CD4-positive, alpha-beta T cell (primary cell): ENCODE data around the gene TNRC6B. TPM values are rescaled to one million over a fixed set of nuclear protein-coding genes. Genes with fewer than 3 reads are reported as not detected.
A peak's percentile ranks its signal among the peaks of the same experiment; 100 is the strongest.

Source experiments
- ATAC-seq: fragments of 200-7000 bp; cut with Tn5 transposase; one replicate; pipeline ENCODE4 v1.10.0; 2022; ENCODE audit warnings: mild to moderate bottlenecking; ENCODE audit not compliant: poor library complexity
- CTCF ChIA-PET: fragments of 350-600 bp; sonication (Branson Sonifier 250); formaldehyde crosslinking; loops from one replicate; lab custom pipeline; 2021; ENCODE audit warnings: antibody characterized with exemption, inconsistent platforms; lab: Charles Lee
- POLR2A ChIA-PET: fragments of 350-600 bp; sonication (Branson Sonifier 250); formaldehyde crosslinking; loops from one replicate; lab custom pipeline; 2021; ENCODE audit warnings: antibody characterized with exemption, inconsistent platforms; lab: Charles Lee
- DNase-seq, 14 experiments: peaks; one replicate each; pipeline ENCODE4 v3.0.0-alpha.2; 2013 to 2020; ENCODE audit warnings: mixed read lengths in 2 of 14
- H3K27ac ChIP-seq, 2 donors: one replicate each; pipeline versions ENCODE4 v1.5.1 to v1.7.0; 2013; ENCODE audit warnings: low read length in 2 of 2, low read depth in 1 of 2, mild to moderate bottlenecking in 1 of 2
- H3K27me3 ChIP-seq, 2 experiments: 1 replicate in 1 of 2; 2 replicates in 1 of 2; pipeline versions ENCODE4 v1.6.1 to v1.7.0; 2013; ENCODE audit warnings: low read length in 2 of 2, control low read depth in 1 of 2, mild to moderate bottlenecking in 1 of 2, moderate library complexity in 1 of 2; ENCODE audit not compliant: insufficient read depth in 2 of 2, control insufficient read depth in 1 of 2
- H3K36me3 ChIP-seq: one replicate; pipeline ENCODE4 v1.6.1; 2013; ENCODE audit warnings: low read length, control low read depth; ENCODE audit not compliant: insufficient read depth
- H3K4me1 ChIP-seq: one replicate; pipeline ENCODE4 v1.6.1; 2013; ENCODE audit warnings: low read length, control low read depth; ENCODE audit not compliant: insufficient read depth
- H3K4me3 ChIP-seq: one replicate; pipeline ENCODE4 v1.5.1; 2013; ENCODE audit warnings: mild to moderate bottlenecking, low read length, moderate library complexity
- H3K9me3 ChIP-seq, 2 experiments: 1 replicate in 1 of 2; 2 replicates in 1 of 2; pipeline versions ENCODE4 v1.6.1 to v1.7.0; 2013; ENCODE audit warnings: low read length in 2 of 2, mild to moderate bottlenecking in 2 of 2, control low read depth in 1 of 2, moderate library complexity in 1 of 2; ENCODE audit not compliant: control insufficient read depth in 1 of 2, insufficient read depth in 1 of 2
- H3K27ac Mint-ChIP-seq: one replicate; pipeline ENCODE4 v1.8.0; 2020; ENCODE audit warnings: mixed read lengths
- H3K27me3 Mint-ChIP-seq: one replicate; pipeline ENCODE4 v1.8.0; 2021; ENCODE audit warnings: mixed read lengths
- H3K36me3 Mint-ChIP-seq: one replicate; pipeline ENCODE4 v1.8.0; 2021; ENCODE audit warnings: low read depth, mixed read lengths
- H3K4me1 Mint-ChIP-seq: one replicate; pipeline ENCODE4 v1.8.0; 2021; ENCODE audit warnings: low read depth, mixed read lengths
- H3K4me3 Mint-ChIP-seq: one replicate; pipeline ENCODE4 v1.8.0; 2020; ENCODE audit warnings: mild to moderate bottlenecking, mixed read lengths
- H3K9me3 Mint-ChIP-seq: one replicate; pipeline ENCODE4 v1.8.0; 2020; ENCODE audit warnings: mixed read lengths
- intact Hi-C, 2 experiments: fragments of 100-400 bp; cut with DNase I in 1 of 2; cut with micrococcal nuclease in 1 of 2; formaldehyde crosslinking; loops; one replicate each; pipeline versions ENCODE4 v1.15.1 to v1.9.0; 2023 to 2025; cut with DNase I, micrococcal nuclease
- total RNA-seq, 174 experiments: library from RNA in 2 of 174; stranded (reverse) in 2 of 174; gene quantifications; one replicate each; pipeline ENCODE4 v1.2.3 and lab custom pipeline; 2021 to 2026
- TF ChIP-seq, protein P1 (sequence below): fragments of 200-600 bp; IDR thresholded peaks from one replicate; pipeline ENCODE4 v1.8.0; 2022; ENCODE audit warnings: antibody characterized with exemption, mild to moderate bottlenecking

TNRC6B gene
- total RNA-seq, 2 experiments from 2014 or later: 110 to 111 TPM

DNA sequence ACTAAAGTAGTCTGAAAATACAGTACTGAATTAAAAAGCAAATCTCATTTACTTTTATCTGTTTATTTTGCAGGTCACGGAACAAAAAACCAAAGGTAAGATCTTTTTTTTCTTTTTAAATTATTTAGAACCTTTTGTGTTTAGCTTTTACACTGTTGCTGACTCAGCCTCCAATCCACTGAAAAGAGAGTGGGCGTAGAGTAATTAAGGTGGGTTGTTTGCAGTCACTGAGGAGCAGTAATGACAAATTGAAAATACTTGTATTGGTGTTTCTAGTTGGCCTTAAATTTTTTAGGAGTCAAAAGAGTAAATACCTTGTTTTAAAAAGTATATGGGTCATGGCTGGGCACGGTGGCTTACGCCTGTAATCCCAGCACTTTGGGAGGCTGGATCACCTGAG, 73.4 kb downstream of the TNRC6B start:
- DNase-seq (no peak), ATAC-seq (no peak)
- ChIA-PET CTCF (interaction anchor here (0.7 to 1.3 kb wide), 2 partner anchors 33 to 98 kb away, joined by 3 read pairs; no protein-coding TSS in a partner anchor), POLR2A (no interaction called here)
- Histone ChIP-seq H3K27ac (no peak overlapping the region), H3K27me3 (no peaks in the 10 kb centered on the region), H3K4me1 (peaks cover 34% of the 10 kb centered on the region), H3K9me3 (no peaks in the 10 kb centered on the region), H3K4me3 (no peak overlapping the region), H3K36me3 (peaks cover 24% of the 10 kb centered on the region)
- peaks cover 83% of the 10 kb centered on the region for H3K36me3 Mint-ChIP-seq
- H3K9me3 Mint-ChIP-seq: no peaks in the 10 kb centered on the region
- no peaks in the 10 kb centered on the region for H3K27me3 Mint-ChIP-seq
- no peak overlapping the region for H3K4me3 Mint-ChIP-seq
- peaks cover 81% of the 10 kb centered on the region for H3K4me1 Mint-ChIP-seq
- no peak overlapping the region for H3K27ac Mint-ChIP-seq
- intact Hi-C loops: no loop called here
- TF ChIP-seq, protein P1, sequence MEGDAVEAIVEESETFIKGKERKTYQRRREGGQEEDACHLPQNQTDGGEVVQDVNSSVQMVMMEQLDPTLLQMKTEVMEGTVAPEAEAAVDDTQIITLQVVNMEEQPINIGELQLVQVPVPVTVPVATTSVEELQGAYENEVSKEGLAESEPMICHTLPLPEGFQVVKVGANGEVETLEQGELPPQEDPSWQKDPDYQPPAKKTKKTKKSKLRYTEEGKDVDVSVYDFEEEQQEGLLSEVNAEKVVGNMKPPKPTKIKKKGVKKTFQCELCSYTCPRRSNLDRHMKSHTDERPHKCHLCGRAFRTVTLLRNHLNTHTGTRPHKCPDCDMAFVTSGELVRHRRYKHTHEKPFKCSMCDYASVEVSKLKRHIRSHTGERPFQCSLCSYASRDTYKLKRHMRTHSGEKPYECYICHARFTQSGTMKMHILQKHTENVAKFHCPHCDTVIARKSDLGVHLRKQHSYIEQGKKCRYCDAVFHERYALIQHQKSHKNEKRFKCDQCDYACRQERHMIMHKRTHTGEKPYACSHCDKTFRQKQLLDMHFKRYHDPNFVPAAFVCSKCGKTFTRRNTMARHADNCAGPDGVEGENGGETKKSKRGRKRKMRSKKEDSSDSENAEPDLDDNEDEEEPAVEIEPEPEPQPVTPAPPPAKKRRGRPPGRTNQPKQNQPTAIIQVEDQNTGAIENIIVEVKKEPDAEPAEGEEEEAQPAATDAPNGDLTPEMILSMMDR: no peak

DNA sequence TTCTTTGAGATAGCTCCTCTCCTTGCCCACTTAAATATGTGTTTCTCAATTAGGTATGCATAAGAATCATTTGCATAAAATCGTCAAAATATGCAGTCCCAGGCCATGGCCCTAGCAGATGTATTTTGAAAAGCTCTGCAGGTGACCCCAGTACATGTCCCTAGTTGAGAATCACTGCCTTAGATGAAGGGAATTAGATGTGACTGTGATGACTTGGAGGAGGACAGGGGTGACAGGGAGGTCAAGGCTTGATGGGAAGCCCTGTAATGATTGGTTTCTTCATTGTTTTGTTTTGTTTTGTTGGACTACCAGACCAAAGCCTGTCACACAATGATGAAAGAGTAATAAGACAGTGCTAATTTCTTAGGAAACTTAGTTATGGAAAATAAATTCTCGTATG, 74.4 kb downstream of the TNRC6B start:
- POLR2A ChIA-PET: interaction anchor here (0.7 kb wide), 1 partner anchor 58 kb away, joined by 4 read pairs; no protein-coding TSS in a partner anchor

DNA sequence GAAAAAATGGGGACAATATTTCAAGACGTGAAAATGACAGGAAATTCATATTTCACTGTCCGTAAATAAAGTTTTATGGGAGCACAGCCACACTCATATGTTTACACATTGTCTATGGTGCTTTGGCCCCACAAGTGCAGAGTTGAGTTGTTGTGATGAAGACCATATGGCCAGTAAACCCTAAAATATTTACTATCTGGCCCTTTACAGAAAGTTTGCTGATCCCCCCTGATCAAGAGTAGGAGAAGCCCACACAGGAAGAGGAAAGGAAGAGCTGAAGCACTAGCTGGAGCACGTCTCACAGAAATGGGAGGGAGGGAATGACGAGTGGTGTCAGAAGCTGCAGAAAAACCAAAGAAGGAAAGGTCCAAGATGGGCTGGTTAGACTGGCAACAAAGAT, 78.8 kb downstream of the TNRC6B start:
- H3K9me3 ChIP-seq: no peaks in the 10 kb centered on the region
- H3K36me3 ChIP-seq: peaks cover 22% of the 10 kb centered on the region
- peaks cover 72% of the 10 kb centered on the region for H3K4me1 Mint-ChIP-seq
- H3K4me1 ChIP-seq: peaks cover 36% of the 10 kb centered on the region
- POLR2A ChIA-PET: interaction anchor here (0.8 kb wide), 1 partner anchor 15 kb away, joined by 3 read pairs; no protein-coding TSS in a partner anchor
- intact Hi-C loops: no loop called here
- no peaks in the 10 kb centered on the region for H3K27me3 Mint-ChIP-seq
- no peak overlapping the region for H3K4me3 Mint-ChIP-seq
- H3K27me3 ChIP-seq: no peaks in the 10 kb centered on the region
- CTCF ChIA-PET: no interaction called here
- TF ChIP-seq, protein P1: no peak
- peaks cover 70% of the 10 kb centered on the region for H3K36me3 Mint-ChIP-seq
- peak overlapping the region; percentile 83 for H3K27ac Mint-ChIP-seq
- H3K9me3 Mint-ChIP-seq: no peaks in the 10 kb centered on the region
- H3K27ac ChIP-seq: no peak overlapping the region
- ATAC-seq (no peak), DNase-seq (no peak)
- no peak overlapping the region for H3K4me3 ChIP-seq

More for the DNA sequence above, 74.4 kb downstream of the TNRC6B start:
- H3K27me3 Mint-ChIP-seq: no peaks in the 10 kb centered on the region
- Histone ChIP-seq H3K4me3 (no peak overlapping the region), H3K36me3 (peaks cover 16% of the 10 kb centered on the region), H3K27me3 (no peaks in the 10 kb centered on the region), H3K27ac (no peak overlapping the region), H3K9me3 (no peaks in the 10 kb centered on the region), H3K4me1 (peaks cover 31% of the 10 kb centered on the region)
- peaks cover 81% of the 10 kb centered on the region for H3K4me1 Mint-ChIP-seq
- TF ChIP-seq, protein P1: no peak
- CTCF ChIA-PET: interaction anchor here (0.7 to 1.3 kb wide), 3 partner anchors 9 to 96 kb away, joined by 3 read pairs; no protein-coding TSS in a partner anchor
- no peak for ATAC-seq
- no peak overlapping the region for H3K4me3 Mint-ChIP-seq
- H3K36me3 Mint-ChIP-seq: peaks cover 77% of the 10 kb centered on the region
- intact Hi-C loops: no loop called here
- no peak for DNase-seq
- peak overlapping the region; percentile 70 for H3K27ac Mint-ChIP-seq
- H3K9me3 Mint-ChIP-seq: no peaks in the 10 kb centered on the region
